ENCODE results near the gene EFCAB11. TPM values are rescaled to one million over a fixed set of nuclear protein-coding genes. Genes with fewer than 3 reads are reported as not detected.

EFCAB11 gene, protein sequence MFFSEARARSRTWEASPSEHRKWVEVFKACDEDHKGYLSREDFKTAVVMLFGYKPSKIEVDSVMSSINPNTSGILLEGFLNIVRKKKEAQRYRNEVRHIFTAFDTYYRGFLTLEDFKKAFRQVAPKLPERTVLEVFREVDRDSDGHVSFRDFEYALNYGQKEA
- 10 to 100 TPM in 4 of 5 donors, 1 to 10 TPM in 1; 9.0 to 18.1 (median 15.2) TPM for polyA plus RNA-seq (ENCODE audit: insufficient read depth in 1 of 5, insufficient read length in 5 of 5, low replicate concordance in 1 of 5)
- long read RNA-seq, donor 1, transcript EFCAB11-201 (6 exons, 3,095 nt) = major isoform, 8 of 8 reads
- long read RNA-seq, donor 1, partial matches to known transcripts = 0 of 8 reads
- long read RNA-seq, donor 1, other reads (novel, unspliced or antisense) = 0 of 8 reads
- long read RNA-seq, donor 2, transcript EFCAB11-201 (6 exons, 3,095 nt) = major isoform, 5 of 7 reads
- long read RNA-seq, donor 2, partial matches to known transcripts = 0 of 7 reads
- long read RNA-seq, donor 2, other reads (novel, unspliced or antisense) = 0 of 7 reads
- long read RNA-seq, donor 3, partial matches to known transcripts = 0 of 5 reads
- long read RNA-seq, donor 3, other reads (novel, unspliced or antisense) = 0 of 5 reads
- long read RNA-seq, donor 4, transcript EFCAB11-201 (6 exons, 3,095 nt) = major isoform, 5 of 5 reads
- long read RNA-seq, donor 4, partial matches to known transcripts = 0 of 5 reads
- long read RNA-seq, donor 4, other reads (novel, unspliced or antisense) = 0 of 5 reads
- long read RNA-seq, donor 5, transcript EFCAB11-201 (6 exons, 3,095 nt) = major isoform, 7 of 9 reads
- long read RNA-seq, donor 5, partial matches to known transcripts = 0 of 9 reads
- long read RNA-seq, donor 5, other reads (novel, unspliced or antisense) = 0 of 9 reads
- long read RNA-seq, donor 6, transcript EFCAB11-201 (6 exons, 3,095 nt) = major isoform, 8 of 9 reads
- long read RNA-seq, donor 6, partial matches to known transcripts = 0 of 9 reads
- long read RNA-seq, donor 6, other reads (novel, unspliced or antisense) = 0 of 9 reads
- long read RNA-seq, donor 7, partial matches to known transcripts = 0 of 3 reads
- long read RNA-seq, donor 7, other reads (novel, unspliced or antisense) = 0 of 3 reads
- long read RNA-seq, donor 8, partial matches to known transcripts = 0 of 4 reads
- long read RNA-seq, donor 8, other reads (novel, unspliced or antisense) = 0 of 4 reads

DNA sequence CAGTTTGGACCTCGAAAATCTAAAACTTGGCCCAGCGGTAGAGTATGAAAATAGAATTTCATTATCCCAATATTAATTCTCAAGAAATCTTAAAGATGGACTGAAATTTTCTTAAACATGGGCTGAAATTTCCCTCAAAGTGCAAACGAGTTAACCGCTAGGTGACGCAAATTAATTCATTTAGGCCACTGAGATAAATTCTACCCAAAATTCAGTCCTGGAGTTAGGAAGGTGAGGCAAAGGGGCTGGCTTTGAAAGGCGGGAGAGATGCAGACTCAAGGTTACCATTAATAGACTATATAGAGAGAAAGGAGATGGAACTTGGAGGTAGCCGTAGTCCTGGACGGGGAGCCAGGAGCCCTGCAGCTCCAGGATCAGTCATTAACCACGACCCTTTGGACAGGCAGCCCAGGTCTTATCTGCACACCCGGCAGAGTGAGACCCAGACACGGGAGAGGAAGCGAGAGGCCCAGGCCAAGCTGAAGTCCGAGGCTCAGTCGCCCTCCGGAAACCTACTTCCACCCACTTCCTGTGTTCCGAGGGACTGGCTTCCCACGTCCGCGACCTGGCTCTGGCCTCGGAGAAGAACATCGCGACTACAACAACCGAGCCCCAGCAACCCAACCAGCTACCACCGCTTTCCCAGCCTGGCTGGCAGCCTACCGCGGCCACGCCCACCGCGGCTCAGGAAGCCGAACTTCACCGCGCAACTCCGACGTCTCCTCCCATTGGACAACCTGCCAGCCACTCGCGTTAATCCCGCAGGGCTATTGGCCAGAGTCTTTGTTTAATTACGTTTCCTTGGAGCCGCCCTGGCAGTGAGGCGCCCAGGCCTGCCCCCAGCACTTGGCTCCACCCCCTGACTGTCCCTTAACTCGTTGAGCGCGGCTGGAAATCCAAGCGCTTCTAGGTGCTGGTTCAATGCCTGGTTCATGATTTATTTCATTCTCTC, at the start of gene EFCAB11:
TSS of gene EFCAB11 (minus strand) at position 661 of the 952 bp plus-strand sequence. CDS start at position 591, 70 bp downstream.
- DNase-seq = peak; percentile 98 to 99

DNA sequence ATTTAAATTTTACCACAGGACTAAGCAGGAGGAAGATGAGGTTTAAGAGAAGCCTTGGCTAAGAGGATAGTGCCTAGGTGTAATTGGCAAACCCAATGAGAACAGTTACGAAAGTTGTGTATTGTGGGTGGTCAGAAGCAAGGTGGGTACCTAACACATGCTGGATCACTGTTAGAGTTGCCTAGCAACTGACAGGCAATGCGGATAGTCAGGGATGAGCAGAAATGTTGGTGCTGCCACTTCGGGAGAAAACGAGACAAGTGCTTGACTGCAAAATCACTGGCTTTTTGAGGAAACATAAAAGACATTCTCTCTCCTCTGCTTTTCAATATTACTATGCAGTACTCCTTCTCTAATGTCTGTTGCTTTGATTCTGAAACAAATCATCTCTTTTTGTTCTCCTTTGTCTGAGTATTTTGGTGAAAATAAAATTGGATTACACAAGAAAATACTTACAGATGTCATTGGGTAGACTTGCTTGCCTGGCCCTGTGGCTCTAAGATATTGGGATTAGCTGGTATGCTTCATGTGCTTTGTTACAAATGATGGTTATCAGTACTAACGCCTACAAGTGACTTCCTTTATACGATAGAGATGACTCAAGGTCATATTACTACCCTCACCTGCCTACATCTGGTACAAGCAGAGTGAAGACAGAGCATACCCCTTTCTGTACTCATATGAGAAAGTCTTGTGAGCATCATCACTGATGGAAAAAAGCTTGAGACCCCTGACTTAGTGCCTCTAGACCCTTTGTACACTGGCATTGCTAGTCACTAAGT, 49.2 kb upstream of the EFCAB11 start:
- no peak for DNase-seq

DNA sequence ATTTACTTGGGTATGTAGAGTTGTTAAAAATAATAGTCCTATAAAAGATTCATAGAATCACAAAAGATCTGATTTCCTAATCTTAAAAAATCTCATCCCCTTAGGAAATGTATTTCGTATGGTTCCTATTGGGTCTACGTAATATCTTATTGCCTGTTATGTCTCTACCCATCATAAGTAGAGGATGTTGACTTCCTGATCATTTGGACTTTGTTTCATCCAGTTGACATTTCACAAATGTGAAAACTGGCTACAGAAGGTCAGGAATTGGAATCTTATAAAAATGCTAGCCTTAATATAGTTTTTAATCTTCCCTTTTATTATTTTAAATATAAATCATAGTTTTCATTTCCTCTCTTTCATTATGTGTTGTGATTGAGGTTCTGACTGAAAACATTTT, 46.4 kb upstream of the EFCAB11 start:
- no peak for DNase-seq

DNA sequence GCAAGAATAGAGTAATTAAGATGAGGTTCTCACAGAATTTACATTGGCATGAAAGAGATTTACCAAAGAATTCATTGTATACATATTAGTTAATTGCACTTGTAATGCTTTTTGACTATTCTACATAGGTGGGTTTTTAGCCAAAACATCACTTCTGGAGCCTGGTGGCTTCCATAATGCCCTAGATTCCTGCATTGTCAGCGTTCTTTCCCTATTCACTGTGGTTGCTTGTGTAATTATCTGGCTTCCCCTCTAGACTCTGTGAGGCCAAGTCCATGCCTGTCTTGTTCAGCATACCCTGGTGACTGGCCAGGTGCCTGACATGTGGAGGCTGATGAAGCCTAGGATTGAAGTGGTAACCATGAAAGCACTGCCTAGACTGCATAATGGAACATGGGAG, 42.4 kb upstream of the EFCAB11 start:
- no peak for DNase-seq

DNA sequence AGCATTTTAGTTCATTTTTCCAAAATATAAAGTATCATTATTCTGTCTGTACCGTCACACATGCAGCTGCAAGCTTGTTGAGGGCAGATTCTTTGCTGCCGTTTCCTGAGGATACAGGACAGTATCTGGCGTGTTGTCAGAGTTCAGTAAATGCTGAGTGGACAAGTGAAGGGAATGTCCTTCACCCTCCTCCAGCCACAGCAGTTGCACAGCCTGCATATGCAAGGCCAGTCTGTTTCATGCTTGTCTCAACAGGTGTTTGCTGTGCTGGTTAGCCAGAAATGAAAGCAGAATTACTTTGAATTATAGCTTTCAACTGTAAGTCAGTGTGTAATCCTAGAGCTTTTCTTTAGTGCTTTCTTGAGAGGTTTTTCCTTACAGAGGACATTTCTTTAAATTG, 37.7 kb upstream of the EFCAB11 start:
- DNase-seq = no peak

DNA sequence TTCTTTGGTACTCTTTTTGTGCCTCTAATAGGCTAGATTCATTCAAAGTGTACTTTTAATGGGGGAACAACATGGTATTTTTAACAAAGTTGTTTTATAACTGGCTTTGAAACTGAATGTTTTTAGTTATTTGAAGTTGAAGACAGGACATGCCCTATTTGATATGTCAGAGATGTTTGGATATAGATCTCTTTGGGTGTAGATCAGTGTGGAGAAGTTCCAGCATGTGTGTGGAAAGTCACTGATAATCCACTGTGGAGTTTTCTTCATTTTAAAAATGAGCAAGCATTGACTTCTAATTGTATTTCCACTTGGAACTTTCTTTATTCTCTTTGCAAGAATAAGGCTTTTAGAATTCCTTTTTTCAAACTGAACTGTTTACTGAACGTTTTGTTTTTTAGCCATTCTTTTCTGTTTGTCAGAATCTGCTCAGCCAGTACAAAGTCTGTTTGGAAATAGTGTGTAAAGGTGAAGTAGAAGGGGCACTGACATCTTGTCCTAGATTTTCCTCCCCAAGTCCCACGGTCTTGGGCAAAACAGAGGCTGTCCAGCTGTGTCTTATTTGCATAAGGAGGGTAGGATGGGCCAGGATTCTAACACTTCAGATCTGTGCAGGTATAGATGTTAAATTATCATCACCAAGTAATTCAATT, 36.2 kb upstream of the EFCAB11 start:
- DNase-seq = no peak

DNA sequence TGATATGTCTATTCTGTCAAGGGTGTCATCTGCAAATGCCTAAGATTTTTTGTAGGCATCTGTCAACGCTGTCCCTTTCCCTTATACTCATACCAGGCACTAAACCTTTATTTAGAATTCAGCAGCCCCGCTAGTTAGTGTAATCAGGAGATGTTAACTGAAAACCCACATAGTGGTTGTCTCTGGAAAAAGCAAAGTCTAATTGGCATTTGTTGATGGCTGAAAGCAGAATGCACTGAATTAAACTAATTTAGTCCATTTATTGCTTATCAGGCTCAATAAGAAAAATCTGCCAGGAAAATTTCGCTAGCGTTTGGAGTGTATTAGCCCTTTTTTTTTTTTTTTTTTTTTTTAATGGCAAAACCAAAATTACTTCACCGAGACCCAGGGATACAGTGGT, 35.7 kb upstream of the EFCAB11 start:
- no peak for DNase-seq

DNA sequence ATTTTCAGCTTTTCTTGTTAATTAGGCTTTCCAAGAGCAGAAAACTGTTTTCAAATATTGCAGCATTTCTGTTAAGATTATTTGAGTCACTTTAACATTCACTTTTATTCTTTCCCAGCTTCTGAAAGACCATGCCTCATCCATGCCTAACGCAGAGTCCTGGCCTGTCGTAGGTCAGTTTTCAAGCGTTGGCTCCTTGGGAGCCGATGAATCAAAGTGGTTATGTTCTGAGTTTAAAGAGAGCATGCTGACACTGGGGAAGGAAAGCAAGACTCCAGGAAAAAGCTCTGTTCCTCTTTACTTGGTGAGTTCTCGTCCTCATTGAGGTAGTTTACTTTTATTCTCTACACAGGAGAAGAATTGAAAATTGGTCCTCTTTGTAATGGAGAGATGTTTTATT, 34.3 kb upstream of the EFCAB11 start:
- no peak for DNase-seq

DNA sequence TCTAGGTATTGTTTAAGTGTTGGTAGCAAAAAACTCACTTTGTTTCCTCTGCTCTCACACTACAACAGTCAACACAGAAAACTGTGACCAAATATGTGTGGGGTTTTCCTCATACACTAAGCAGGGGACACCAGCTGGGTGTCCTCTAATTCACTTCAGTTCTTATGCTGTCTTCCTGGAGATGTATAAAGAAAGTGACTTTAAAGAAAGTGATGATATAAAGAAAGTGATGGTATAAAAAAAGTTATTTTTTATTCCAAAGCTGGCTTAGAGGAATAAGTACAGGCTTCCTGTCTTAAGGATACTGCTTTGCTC, 32.6 kb upstream of the EFCAB11 start:
- DNase-seq = peak; percentile 19 to 29

DNA sequence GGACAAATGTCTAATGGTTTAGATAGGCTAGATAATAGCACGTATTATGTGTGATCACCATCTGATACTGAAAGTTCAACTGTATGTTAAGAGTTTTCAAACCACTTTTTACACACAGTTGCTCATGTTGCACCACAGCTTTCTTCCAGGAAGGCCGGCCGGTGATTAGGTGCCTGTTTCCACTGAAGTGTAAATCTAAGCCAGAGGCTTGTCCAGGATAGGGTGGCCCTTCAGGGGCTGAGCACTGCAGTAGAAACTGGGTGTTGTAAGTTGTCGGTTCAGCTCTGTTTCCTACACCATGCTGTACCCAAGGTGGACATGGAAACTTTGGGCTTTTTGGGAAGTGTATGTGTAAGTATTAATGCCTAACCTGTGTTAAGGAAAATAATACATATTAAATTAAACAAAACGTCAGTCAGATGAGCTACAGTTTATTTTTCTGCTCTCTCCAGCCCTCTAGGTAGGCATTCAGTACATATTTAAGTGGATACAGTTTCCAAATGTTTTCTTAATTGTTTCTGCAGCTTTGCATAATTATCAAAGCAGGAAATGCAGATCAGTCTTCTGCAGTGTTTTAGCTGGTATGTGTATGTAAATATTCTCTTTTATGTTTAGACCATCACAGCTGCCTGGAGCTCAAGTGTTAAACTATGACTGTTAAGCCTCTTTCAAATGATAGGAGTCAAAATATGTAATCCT, 32.1 kb upstream of the EFCAB11 start:
- DNase-seq = peak in 1 of 2 donors; percentile 3

DNA sequence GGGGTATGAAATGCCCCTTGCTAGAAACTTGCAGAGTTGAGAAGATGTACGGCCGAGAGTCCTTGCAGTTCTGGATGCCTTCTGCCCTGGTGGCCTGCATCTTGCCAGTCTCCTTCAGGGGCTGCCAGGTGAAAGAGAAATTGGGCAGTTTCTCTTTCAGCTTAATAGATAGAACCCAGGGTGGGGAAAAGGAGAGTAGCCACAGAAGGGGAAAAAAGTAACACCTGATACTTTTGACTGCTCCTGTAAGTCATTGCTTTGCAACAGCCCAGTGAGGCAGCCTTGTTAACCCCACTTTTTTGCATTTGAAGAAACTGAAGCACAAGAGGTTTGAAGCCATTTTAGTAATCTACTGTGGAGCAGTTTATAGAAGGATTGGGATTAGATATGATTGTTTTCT, 28.8 kb upstream of the EFCAB11 start:
- no peak for DNase-seq

DNA sequence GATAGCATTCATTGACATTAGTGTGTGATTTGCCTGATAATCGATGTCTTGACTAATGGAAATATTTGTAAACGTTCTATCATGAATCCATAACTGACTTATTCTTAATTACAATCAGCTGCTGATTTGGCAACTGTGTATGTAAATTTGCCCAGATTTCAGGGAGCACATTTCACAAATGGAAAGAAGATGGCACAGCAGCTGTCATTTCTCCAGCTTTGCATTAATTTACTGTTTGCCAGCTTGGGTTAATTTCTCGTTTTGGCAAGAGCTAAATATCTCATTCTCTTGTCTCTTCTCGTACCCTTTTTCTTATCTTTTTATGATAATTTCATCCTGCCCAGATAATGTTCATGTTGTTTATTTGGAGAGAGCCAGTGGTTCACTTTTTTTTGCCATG, 24.1 kb upstream of the EFCAB11 start:
- no peak for DNase-seq

DNA sequence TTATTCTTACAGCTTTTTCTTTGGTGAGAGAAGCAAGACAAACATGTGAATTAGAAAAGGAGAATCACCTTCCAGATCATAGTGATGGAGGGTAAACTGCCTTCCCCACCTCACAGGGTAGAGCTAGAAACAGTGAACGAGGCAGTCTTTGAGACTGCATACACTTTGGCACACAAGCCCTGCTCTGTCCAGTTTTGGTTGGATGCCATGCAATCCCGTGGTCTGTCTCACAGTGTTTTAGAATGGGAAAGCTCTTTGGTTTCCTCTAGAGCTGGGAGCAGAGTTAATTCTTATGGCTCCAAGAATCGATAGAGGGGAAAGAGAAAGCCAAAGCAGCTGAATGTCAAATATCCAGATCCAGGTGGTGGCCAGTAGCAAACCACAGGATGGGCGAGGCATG, 23.1 kb upstream of the EFCAB11 start:
- DNase-seq = no peak

DNA sequence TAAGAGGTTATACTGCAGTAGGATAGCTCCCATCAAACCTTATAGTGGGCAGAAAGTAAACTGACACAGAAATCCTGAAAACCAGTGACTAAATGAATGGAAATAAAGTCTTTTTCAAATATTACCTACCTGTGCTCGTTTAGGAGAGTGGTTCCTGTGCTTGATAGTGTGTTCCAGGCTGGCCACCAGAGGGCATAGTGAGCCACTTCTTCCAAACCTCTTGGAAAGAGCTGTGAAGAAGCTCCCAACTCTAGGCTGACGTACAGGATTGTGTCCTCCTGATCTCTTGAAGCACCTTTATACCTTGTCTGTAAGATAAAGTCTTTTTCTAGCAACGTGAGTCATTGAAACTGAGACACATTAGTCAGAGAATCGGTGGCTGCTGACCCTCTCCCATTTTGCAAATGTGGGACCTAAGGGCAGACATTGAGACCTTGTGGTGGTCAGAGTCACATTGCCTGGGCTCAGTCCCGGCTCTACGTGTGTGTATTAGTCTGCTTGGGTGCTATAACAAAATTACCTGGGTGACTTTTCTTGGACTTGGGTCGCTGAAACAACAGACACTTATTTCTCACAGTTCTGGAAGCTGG, 18.8 kb upstream of the EFCAB11 start:
- peak; percentile 20 to 49 for DNase-seq

DNA sequence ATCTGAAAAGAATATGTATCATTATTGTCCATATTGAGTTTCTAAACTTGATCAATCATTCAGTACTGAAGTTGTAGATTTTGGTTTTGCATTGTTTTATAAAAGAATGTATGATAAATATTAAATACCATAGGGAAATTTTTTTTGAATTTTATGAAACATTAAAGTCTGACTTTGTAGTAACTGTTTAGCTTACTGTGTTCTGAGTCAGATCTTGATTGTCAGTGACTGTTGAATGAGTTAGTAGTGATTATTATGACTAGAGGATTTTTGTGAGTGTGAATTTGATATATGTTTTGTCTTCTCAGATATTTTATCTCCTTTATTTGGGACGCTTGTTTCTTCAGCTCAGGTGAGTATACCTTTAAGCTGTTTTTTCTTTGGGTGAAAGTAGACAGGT, 11.3 kb upstream of the EFCAB11 start:
- DNase-seq = no peak

DNA sequence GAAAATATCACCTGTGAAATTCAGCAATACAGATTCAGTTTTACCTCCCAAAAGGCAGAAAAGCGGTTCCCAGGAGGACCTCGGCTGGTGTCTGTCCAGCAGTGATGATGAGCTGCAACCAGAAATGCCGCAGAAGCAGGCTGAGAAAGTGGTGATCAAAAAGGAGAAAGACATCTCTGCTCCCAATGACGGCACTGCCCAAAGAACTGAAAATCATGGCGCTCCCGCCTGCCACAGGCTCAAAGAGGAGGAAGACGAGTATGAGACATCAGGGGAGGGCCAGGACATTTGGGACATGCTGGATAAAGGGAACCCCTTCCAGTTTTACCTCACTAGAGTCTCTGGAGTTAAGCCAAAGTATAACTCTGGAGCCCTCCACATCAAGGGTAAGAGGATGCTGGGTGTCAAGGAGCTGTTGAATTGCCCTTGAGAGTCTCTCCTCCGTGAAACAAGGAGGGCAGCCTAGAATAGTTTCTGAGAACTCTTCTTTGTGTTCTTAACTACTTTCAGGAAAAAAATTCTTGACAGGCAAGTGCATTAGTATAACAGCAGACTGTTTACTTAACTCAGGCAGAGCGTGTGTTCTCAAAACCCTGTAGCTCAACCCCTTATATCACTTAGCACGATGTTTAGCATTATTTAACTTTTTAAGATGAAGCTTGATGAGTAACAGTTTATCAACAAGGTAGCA, 8.9 kb upstream of the EFCAB11 start:
- peak in 1 of 2 donors; percentile 40 for DNase-seq

DNA sequence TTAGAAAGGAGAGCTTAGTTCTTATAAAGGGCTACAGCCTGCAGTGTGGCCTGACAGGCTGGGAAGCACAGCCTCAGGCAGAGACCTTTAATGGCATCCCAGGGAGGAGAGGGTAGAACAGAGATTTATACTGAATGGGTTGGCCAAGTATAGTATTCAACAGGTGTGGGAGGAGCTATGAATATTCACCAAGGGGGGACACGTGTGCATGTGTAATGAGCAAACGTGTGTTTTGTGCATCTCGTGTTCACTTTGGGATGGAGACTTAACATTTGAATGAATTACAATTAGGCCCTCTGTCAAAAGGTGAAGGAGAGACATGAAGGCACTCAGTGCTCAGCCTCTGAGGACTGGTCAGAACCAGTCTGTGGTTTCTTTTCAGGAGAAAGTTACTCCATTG, 6.4 kb upstream of the EFCAB11 start:
- DNase-seq = no peak

DNA sequence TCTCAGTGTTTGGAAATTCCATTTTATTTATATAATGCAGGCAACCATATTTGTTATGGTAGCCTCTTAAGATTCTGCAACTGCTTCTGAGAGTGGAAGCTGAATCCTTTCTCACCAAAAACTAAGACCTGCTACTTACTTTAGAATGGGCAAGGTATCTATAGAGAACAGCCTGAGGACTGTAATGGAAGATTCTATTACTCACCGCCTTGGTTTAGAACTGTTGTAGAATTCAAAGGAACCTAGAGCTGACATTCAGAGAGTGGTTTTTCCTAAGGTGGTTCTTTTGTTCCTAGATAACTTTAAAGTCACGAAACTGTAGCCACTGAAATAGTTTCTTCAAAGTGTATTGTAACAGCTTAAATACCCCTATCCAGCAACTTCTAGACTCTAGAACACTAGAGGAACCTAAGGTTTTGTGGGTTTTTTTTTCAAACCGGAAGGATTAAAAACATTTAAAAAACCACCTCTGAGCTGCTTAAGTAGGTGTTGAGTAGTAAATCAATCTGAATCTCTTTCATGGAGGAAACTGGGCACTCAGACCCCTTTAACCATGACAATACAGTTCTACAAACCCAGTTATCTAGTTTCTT, 5.4 kb upstream of the EFCAB11 start:
- no peak for DNase-seq
